ENCODE measurements around the gene SMARCD2.

DNA sequence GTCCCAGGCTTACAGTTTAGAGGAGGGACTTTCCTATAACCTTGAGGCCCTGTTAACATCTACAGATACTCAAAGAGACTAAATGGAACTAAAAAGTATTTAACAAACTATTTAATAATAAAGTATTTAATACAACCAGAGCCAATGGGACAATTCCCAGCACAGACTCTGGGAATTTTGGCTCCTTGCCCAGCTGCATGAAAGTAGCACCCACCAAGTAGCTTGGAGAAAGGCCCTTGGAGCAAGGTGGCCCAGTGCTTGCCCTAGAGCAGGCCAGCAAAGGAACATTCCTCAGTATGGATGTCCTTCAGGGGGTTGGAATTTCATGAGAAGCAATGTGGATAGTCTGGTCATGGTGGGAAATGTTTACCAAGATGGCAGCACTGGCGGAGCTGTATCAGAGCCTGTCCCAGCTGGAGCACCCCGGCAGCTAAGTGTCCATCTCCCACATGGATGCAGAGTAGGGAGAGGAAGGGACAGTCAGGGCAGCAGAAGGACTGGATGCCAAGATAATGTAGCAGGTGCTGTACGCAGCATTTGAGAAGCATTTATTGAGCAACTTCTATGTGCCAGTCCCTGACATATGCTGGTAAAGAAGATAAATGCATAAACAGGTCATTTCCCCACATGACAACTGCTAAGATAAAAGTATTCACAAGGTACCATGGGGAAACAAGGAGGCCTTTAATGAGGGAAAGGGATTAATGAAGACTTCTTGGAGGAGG is 5.2 kb upstream of the SMARCD2 start:
- TF ChIP-seq, protein P1, sequence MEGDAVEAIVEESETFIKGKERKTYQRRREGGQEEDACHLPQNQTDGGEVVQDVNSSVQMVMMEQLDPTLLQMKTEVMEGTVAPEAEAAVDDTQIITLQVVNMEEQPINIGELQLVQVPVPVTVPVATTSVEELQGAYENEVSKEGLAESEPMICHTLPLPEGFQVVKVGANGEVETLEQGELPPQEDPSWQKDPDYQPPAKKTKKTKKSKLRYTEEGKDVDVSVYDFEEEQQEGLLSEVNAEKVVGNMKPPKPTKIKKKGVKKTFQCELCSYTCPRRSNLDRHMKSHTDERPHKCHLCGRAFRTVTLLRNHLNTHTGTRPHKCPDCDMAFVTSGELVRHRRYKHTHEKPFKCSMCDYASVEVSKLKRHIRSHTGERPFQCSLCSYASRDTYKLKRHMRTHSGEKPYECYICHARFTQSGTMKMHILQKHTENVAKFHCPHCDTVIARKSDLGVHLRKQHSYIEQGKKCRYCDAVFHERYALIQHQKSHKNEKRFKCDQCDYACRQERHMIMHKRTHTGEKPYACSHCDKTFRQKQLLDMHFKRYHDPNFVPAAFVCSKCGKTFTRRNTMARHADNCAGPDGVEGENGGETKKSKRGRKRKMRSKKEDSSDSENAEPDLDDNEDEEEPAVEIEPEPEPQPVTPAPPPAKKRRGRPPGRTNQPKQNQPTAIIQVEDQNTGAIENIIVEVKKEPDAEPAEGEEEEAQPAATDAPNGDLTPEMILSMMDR (IDR thresholded peaks at IDR 0.05), result no peak
- no peak for TF ChIP-seq POLR2A (IDR thresholded peaks at IDR 0.05)
